ENCODE data around the gene PLTP.
"Not testable (repeated sequence)": the region's sequence is repeated elsewhere in the genome, so short reads cannot be mapped to it uniquely, and the experiment has no call there.

The PLTP gene

GRCh38 chr20:45958593-45958992, 46.6 kb upstream of the PLTP start:
- POLR2A ChIA-PET = interaction anchor here (1.0 to 1.3 kb wide), 2 partner anchors 21 to 25 kb away, joined by 3 to 4 read pairs; no protein-coding TSS in a partner anchor
- H3K36me3 ChIP-seq (ENCODE audit: control insufficient read depth in 2 of 2, insufficient read depth in 1 of 2, low read length in 2 of 2) = peaks cover 8 to 86% of the 10 kb centered on the region in 2 experiments; a peak in 2 of 3 replicates
- no peaks in the 10 kb centered on the region for H3K4me1 ChIP-seq (ENCODE audit: control insufficient read depth, insufficient read depth, low read length)
- no peak for TF ChIP-seq ZNF549 (tag by site-specific recombination; IDR thresholded peaks at IDR 0.05)
- TF ChIP-seq OVOL3 (tag by site-specific recombination; IDR thresholded peaks at IDR 0.05) = no peak
- TF ChIP-seq, protein P1, sequence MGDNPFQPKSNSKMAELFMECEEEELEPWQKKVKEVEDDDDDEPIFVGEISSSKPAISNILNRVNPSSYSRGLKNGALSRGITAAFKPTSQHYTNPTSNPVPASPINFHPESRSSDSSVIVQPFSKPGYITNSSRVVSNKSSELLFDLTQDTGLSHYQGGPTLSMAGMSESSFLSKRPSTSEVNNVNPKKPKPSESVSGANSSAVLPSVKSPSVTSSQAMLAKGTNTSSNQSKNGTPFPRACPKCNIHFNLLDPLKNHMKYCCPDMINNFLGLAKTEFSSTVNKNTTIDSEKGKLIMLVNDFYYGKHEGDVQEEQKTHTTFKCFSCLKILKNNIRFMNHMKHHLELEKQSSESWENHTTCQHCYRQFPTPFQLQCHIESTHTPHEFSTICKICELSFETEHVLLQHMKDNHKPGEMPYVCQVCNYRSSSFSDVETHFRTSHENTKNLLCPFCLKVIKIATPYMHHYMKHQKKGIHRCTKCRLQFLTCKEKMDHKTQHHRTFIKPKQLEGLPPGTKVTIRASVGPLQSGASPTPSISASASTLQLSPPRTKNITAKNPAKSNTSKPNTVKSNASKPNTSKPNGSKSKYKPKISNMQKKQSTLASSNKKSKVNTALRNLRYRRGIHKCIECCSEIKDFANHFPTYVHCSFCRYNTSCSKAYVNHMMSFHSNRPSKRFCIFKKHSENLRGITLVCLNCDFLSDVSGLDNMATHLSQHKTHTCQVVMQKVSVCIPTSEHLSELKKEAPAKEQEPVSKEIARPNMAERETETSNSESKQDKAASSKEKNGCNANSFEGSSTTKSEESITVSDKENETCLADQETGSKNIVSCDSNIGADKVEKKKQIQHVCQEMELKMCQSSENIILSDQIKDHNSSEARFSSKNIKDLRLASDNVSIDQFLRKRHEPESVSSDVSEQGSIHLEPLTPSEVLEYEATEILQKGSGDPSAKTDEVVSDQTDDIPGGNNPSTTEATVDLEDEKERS (tag by site-specific recombination; IDR thresholded peaks at IDR 0.05) = peak; percentile 80; the same call in 1 of the 2 replicates
- no peak for TF ChIP-seq KLF10 (tag by site-specific recombination; IDR thresholded peaks at IDR 0.05)
- TF ChIP-seq ZNF654 (tag by site-specific recombination; IDR thresholded peaks at IDR 0.05; ENCODE audit: low read depth) = no peak
- no peak for TF ChIP-seq ZNF394 (tag by site-specific recombination; IDR thresholded peaks at IDR 0.05; ENCODE audit: borderline replicate concordance)
- H3K4me3 ChIP-seq (ENCODE audit: low read depth, low read length) = no peak overlapping the region
- CTCF ChIA-PET = interaction anchor here (1.0 kb wide), 1 partner anchor 159 kb away, joined by 4 read pairs; no protein-coding TSS in a partner anchor
- no peaks in the 10 kb centered on the region for H3K9me3 ChIP-seq (ENCODE audit: control insufficient read depth, insufficient read depth, low read depth, low read length)
- no peak overlapping the region for H3K27ac ChIP-seq (ENCODE audit: extremely low read depth, low read depth, low read length)

DNA sequence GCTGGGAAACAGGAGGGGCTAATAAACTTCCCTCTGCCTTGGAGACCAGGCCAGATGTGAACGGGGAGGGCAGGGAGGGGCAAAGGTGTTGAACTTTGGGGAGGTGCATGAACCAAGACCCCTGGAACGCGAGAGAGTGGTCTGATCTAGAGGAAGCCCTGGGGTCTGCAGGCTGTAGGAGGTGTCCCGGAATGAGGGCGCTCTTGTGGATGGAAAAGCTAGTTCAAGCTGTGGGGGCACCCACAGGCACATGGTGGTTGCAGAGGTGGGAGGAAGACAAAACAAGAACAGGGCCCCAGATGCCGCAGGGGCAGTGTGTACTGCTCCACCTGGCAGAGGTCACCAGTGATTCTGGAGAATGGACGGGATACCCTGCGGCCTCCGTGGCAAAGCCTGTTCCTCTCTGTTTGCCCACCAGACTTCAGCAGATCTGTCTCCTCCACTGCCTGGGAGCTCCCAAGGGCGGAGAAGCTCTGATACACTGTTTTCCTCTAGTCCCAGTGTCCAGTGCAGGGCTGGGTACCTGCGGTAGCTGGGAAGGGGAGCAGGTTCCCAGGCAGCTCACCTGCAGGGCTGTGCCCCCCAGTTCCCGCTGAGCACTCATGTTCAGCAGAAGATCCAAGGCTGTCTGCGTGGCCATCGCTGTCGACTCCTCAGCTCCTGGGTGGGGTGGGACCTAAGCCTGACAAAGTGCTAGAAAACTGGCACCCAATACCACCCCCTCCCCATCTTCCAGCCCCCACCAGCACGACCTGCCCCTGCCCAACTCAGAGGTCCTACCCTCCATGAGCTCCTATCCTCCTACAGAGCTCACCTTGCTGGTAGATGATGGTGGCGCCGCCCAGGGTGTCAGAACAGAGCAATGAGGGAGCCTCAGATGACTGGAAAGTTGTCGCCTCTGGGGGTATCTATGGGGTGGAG, 45.3 kb upstream of the PLTP start:
- Histone ChIP-seq H3K27ac (ENCODE audit: extremely low read depth, low read depth, low read length) (no peak overlapping the region), H3K4me1 (ENCODE audit: control insufficient read depth, insufficient read depth, low read length) (no peaks in the 10 kb centered on the region), H3K9me3 (ENCODE audit: control insufficient read depth, insufficient read depth, low read depth, low read length) (no peaks in the 10 kb centered on the region), H3K36me3 (ENCODE audit: control insufficient read depth in 2 of 2, insufficient read depth in 1 of 2, low read length in 2 of 2) (peaks cover 8 to 87% of the 10 kb centered on the region in 2 experiments; a peak in 2 of 3 replicates), H3K4me3 (ENCODE audit: low read depth, low read length) (no peak overlapping the region)
- no peak for TF ChIP-seq ZNF114 (tag by site-specific recombination; IDR thresholded peaks at IDR 0.05)
- no peak for TF ChIP-seq ZNF677 (tag by site-specific recombination; IDR thresholded peaks at IDR 0.05)
- TF ChIP-seq ZBTB1 (tag by site-specific recombination; IDR thresholded peaks at IDR 0.05) = no peak
- TF ChIP-seq GFI1B (tag by site-specific recombination; IDR thresholded peaks at IDR 0.05) = no peak
- no peak for TF ChIP-seq ZNF138 (tag by site-specific recombination; IDR thresholded peaks at IDR 0.05; ENCODE audit: borderline replicate concordance)
- TF ChIP-seq, protein P2, sequence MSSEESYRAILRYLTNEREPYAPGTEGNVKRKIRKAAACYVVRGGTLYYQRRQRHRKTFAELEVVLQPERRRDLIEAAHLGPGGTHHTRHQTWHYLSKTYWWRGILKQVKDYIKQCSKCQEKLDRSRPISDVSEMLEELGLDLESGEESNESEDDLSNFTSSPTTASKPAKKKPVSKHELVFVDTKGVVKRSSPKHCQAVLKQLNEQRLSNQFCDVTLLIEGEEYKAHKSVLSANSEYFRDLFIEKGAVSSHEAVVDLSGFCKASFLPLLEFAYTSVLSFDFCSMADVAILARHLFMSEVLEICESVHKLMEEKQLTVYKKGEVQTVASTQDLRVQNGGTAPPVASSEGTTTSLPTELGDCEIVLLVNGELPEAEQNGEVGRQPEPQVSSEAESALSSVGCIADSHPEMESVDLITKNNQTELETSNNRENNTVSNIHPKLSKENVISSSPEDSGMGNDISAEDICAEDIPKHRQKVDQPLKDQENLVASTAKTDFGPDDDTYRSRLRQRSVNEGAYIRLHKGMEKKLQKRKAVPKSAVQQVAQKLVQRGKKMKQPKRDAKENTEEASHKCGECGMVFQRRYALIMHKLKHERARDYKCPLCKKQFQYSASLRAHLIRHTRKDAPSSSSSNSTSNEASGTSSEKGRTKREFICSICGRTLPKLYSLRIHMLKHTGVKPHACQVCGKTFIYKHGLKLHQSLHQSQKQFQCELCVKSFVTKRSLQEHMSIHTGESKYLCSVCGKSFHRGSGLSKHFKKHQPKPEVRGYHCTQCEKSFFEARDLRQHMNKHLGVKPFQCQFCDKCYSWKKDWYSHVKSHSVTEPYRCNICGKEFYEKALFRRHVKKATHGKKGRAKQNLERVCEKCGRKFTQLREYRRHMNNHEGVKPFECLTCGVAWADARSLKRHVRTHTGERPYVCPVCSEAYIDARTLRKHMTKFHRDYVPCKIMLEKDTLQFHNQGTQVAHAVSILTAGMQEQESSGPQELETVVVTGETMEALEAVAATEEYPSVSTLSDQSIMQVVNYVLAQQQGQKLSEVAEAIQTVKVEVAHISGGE (tag by site-specific recombination; conservative IDR thresholded peaks at IDR 0.05; ENCODE audit: low read depth) = no peak
- no peak for TF ChIP-seq SALL2 (tag by site-specific recombination; IDR thresholded peaks at IDR 0.05; ENCODE audit: borderline replicate concordance)
- TF ChIP-seq ZNF530 (tag by site-specific recombination; IDR thresholded peaks at IDR 0.05; ENCODE audit: low read depth) = no peak
- TF ChIP-seq ZNF433 (tag by site-specific recombination; IDR thresholded peaks at IDR 0.05; ENCODE audit: low read depth) = no peak
- TF ChIP-seq KLF16 (tag by site-specific recombination; IDR thresholded peaks at IDR 0.05) = no peak
- TF ChIP-seq ZNF548 (tag by site-specific recombination; IDR thresholded peaks at IDR 0.05) = no peak
- TF ChIP-seq ZNF239 (tag by site-specific recombination; IDR thresholded peaks at IDR 0.05) = no peak
- no peak for TF ChIP-seq ZNF2 (tag by site-specific recombination; IDR thresholded peaks at IDR 0.05)
- TF ChIP-seq, protein P1 (tag by site-specific recombination; IDR thresholded peaks at IDR 0.05) = no peak
- ChIA-PET CTCF (interaction anchor here (0.5 to 1.0 kb wide), 4 partner anchors 12 to 158 kb away, joined by 3 to 4 read pairs (median 3); no protein-coding TSS in a partner anchor), POLR2A (interaction anchor here (0.6 to 1.3 kb wide), 5 partner anchors 8 to 158 kb away, joined by 3 to 8 read pairs (median 6); no protein-coding TSS in a partner anchor)

GRCh38 chr20:45956326-45956725, 44.4 kb upstream of the PLTP start:
- H3K4me1 ChIP-seq (ENCODE audit: control insufficient read depth, insufficient read depth, low read length); POLR2A ChIA-PET; CTCF ChIA-PET; H3K27ac ChIP-seq (ENCODE audit: extremely low read depth, low read depth, low read length); H3K9me3 ChIP-seq (ENCODE audit: control insufficient read depth, insufficient read depth, low read depth, low read length); H3K4me3 ChIP-seq (ENCODE audit: low read depth, low read length): not testable (repeated sequence)
- H3K36me3 ChIP-seq (ENCODE audit: control insufficient read depth in 2 of 2, insufficient read depth in 1 of 2, low read length in 2 of 2) = peaks cover 8 to 87% of the 10 kb centered on the region in 2 experiments; a peak in 2 of 3 replicates
